GM19463 (cell line): ENCODE results near the gene DNAH8.
"Not testable (repeated sequence)": the region's sequence is repeated elsewhere in the genome, so short reads cannot be mapped to it uniquely, and the experiment has no call there.

Source experiments
- ATAC-seq: cut with Tn5 transposase; IDR thresholded peaks from one replicate; pipeline ENCODE4 v1.9.1; 2021; ENCODE audit warnings: mild to moderate bottlenecking, moderate library complexity; ENCODE audit not compliant: unreplicated experiment

Gene DNAH8

DNA sequence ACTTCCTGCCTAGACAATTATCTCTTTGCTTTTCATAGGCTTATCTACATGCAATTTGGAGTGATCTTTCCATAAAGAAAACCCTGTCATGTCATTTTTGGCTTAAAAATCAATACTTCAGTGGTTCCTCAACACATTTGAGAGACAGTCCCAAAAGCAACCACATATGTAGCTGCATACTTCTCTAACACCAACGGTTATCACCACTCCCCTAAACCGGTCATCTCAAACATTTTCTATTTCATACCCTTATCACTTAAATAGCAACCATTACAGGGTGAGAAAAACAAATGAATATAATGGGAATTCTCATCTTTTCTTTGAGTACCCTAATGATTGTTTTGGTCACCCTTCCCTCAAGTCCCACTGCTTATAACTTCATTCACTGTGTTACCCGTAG lies 17.3 kb upstream of the DNAH8 start:
- ATAC-seq = no peak

- ATAC-seq = not testable (repeated sequence)
Measured at GRCh38 chr6:38699702-38700101, 15.4 kb upstream of the DNAH8 start.

- ATAC-seq = no peak
Measured at GRCh38 chr6:38701551-38701950, 13.6 kb upstream of the DNAH8 start.

DNA sequence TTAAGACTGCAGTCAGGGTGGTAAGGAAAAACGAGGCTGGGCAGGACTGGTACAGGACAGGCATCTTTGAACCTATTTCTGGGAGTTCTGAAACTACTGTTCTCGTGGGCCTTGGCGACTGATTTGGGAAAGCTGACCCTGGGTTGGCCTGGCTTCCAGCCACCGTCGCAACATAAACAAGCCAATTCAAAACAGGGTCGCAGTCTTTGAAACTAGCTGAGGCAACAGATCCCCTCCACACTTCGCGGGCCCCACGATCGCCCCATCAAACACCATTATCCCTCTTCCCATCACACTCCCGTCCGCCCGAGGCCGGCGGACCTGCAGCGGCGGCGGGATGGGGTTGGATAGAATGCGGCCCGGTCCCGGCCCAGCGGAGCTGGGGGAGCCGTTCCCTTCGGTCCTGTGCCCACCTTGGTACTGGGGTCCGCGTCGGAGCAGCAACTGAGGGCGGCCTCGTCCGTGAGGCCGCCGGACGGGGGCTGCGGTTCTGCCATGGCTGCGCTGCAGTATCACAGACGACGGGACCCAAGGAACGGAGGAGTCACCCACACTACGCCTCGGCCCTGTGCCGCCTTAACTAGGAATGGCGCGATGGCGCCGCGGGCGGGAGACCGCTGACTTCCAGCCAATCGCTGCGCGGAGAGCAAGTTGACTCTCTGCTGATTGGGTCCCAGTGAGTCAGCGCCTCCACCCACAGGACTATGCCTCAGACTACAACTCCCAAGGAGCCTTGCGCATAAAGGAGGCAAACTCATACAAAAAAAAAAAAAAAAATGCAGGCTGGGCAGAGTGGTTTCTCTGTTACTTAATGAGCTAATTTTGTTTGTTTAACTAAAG lies 12.3 kb upstream of the DNAH8 start, which contains the start of gene GLO1:
GLO1 (minus strand) TSS at position 588 of the 840 bp plus-strand sequence; CDS start at position 497, 91 bp downstream.
- ATAC-seq = peak; percentile 100

DNA sequence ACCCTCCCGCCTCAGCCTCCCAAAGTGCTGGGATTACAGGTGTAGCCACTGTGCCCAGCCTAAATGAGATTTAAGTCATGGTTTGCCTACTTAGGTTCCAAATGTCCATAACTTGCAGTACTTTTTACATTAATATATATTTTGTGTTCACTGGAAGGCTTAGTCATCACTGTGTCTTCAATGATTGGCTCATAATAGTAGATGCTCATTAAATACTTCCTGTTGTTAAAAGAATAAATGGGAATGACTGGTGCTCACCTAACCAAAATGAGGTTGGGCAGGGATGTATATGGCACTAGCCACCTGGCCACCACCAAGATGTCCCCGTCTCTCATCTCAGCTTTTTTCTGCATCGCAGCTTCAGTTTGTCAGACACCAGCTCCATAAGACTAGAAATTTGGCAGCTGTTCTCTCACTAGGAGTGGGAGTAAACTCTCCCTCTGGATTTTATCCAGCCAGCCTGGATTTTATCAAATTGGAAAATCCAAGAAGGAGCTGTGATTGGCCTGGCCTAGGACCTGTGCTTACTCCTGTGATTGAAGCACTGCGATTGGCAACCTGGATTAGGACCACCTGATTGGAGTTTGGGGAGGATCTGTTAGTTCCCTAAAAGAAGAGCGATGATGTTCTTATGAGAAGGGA lies 11.0 kb upstream of the DNAH8 start:
- ATAC-seq = no peak

DNA sequence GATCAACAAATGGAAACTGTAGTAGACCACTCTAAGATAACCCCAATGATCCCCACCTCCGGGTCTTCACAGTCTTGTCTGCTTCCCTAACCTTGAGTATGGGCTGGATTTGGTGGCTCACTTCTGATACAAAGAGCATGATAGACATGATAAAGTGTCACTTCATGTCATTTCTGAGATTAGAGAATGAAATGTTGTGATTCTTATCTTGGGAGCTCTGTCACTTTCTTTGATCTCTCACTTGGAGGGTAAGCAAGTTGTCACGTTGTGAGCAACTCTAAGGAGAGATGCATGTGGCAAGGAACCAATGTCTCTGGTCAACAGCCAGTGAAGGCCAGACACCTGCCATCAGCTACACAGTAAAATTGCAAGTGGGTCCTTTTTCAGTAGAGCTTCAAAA lies 9.2 kb upstream of the DNAH8 start:
- ATAC-seq = no peak

- ATAC-seq = no peak
Measured at GRCh38 chr6:38708496-38708895, 6.6 kb upstream of the DNAH8 start.

DNA sequence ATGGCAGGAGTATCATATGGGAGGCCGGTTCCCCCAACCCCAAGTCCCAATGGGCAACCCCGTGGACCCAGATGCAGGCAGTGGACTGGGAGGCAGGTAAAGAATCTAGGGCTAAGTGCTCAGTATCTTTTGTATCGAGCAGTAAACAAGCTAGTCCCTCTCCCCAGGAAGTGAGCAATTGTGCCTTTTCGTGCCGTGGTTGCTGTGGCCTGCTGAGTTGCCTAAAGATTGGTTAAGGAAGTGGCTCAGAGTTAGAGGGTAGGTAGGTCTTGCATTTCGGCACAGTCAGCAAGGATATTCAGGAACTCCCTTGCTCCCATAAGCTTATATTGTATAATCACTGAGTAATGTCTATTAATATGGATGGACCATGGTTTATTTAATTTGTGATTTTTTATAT lies 1.3 kb upstream of the DNAH8 start:
- no peak for ATAC-seq

DNA sequence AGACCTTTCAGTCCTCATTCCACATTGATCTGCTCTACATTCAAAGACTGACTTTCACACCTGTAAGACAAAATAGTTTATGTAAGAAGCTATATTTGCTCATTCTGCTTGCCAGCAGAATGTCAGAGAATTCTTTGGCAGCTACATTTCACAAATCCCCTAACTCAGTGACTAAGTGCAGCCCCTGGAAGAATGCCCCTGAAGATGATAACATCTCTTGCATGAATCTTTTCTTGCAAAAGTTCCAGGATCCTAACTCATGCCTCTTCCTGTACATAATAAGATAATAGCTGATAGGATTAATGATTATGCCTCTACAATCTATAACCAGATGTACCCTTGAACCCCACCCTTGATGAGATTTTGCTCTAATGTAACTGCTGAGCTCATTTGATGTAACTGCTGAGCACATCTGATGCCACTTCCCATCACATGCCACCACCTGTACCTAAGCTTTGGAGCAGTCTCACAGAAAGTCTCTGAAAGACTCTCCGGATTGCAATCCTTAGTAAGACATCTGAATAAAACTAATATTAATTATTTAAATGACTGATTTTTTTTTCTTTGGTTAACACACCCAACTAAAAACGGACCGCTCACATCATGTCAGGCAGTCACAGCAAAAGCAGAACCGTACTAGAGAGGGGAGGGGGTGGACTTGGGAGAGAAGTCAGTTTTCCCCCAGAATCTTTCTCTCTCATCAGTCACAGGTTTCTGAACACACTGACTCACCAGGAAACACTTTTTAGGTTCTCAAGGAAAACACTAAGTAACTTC lies 684 bp upstream of the DNAH8 start:
- ATAC-seq = no peak

DNA sequence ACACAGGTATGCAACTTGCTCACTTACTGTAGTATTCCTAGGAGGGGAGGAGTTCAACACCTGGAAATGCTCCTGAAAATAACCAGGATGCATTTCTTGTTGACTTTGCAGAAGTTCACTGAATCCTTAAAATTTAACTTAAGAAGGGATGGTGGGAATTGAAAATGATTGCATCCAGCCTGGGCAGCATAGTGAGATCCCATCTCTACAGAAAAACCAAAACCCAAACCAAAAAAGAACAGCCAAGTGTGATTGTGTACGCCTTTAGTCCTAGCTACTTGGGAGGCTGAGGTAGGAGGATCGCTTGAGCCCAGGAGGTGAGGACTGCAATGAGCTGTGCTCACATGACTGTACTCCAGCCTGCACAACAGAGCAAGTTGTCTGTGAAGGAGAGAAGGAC lies 1.7 kb downstream of the DNAH8 start:
- no peak for ATAC-seq

GRCh38 chr6:38719358-38719757 lies 4.2 kb downstream of the DNAH8 start:
- ATAC-seq = no peak

- ATAC-seq = no peak
Measured at GRCh38 chr6:38720295-38720694, 5.2 kb downstream of the DNAH8 start.

DNA sequence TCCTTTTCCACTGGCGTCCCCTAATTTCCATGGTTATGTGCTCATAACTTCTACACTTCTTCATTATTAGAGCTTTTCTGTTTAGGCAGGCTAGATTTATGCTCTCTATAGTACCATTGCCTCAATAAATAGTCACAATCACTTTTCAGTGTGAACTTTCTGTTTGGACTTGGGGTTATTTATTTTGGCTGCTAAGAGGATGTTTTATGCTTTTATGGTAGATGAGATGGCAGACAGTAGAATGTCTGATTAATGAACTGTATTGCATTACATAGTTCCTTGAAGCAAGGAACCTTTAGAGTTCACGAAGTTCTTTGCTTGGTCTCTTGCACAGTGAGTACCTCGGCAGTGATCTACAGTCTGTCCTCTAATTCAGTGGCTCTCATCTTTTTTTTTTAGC lies 6.9 kb downstream of the DNAH8 start:
- ATAC-seq = no peak

DNA sequence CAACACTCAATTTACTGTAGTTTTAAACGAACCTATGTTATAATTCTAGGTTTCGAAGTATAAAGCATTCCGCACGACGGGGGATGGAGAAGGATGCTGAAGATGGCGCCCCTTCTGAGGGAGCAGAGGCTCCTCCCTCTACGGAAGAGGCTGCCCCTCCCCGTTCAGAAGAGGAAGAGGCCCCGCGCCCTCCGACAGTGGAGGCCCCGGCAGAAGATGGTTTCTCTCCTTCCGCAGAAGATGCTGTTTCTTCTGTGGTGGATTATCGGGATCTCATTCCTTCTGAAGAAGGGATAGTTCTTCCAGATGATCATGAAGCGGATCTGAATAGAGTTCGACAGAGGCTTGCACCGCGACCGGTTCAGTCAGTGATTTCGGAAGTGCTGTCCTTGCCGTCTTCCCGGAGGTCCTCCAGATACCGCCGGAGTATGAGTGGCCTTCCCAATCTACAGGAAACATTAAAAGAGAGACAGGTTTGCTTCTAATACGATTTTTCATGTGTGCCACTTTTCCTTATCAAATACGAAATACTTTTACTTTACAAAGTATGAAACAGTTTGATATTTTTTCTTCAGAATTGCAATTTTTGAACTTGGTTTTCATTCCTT lies 7.7 kb downstream of the DNAH8 start:
- ATAC-seq = no peak

DNA sequence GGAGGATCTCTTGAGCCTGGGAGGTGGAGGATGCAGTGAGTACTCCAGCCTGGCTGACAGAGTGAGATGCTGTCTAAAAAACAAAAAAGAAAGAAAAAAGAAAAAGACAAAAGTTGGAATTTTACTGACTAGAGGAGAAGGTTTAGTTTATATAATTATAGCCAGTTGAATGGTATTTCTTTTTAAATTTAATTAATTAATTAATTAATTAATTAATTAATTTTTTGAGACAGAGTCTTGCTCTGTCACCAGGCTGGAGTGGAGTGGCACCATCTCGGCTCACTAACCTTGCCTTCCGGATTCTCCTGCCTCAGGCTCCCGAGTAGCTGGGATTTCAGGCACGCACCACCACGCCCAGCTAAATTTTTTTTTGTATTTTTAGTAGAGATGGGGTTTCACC lies 8.7 kb downstream of the DNAH8 start:
- no peak for ATAC-seq

DNA sequence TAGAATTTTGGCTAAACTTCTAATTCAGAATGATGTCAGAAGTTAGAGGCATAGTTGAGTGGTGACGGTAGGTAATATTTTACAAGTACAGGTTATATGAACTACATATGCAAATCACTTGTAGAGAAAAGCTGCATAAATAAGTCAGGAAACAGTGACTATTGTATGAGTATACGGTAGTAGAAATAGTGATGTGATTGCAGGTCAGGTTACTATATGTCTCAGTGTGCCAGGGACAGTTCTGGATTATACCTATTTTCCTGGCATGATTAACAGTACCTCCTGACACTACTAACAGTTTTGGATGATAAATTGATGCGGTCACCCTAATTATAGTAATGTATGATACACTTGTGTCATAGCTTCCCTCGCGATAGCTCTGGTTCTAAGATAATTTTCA lies 9.2 kb downstream of the DNAH8 start:
- ATAC-seq = no peak

DNA sequence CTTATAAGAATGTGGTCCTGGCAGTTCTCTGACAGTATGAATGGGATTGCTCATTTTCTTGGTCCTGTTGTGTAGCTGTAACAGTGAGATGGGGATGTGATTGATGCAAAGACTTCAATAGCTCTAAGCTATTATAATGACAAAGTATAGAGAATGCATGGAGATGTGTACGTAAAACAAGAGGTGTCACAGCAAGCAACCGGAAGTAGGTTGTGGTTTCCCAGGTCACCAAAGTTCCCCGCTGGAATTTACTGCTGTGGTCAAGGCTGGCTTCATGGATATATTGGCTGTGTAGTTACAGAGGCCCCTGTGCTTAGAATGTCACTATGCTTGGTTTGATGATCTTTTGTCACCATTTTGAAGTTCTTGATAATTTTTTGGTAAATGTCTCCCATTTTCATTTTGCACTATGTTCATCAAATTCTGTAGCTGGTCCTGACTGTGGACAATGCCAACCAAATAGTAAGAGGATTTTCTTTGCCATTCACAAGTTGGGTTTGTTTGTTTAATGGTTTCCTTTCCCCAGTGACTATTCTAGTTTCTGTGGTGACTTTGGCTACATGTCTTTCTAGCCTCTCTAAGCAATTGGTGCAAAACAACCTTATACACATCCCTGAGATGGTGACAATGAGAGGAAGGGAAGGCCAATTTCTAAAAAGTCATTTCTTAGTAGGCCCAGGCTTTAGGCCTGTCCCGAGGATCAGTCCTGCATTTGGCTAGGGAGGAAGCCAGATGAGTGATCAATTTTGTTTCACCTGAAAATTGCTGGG lies 10.5 kb downstream of the DNAH8 start:
- no peak for ATAC-seq

DNA sequence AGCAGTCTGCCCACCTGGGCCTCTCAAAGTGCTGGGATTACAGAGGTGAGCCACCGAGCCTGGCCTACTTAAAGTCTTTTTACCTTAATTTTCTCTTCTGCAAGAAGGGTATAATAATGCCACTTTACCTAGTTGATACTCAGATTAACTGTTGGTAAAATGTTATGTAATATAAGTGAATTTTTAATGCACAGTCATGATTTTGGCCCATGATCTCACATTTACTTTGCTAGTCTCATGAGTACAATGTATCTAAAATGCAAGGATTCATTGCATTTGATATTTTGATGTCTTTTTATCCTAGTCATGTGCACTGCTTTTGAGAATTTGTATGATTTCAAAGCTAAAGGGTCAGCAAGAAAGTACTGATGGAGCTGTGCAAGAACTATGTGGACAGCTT lies 13.1 kb downstream of the DNAH8 start:
- ATAC-seq = no peak

- ATAC-seq = no peak
Measured at GRCh38 chr6:38730140-38730862, 15.2 kb downstream of the DNAH8 start.

- ATAC-seq = no peak
Measured at GRCh38 chr6:38736951-38737350, 21.8 kb downstream of the DNAH8 start.
